ENCODE data around the gene RBMS1. TPM values are rescaled to one million over a fixed set of nuclear protein-coding genes. Genes with fewer than 3 reads are reported as not detected.

The RBMS1 gene
- total RNA-seq, 1 experiment from 2014 or later: 61.9 TPM

GRCh38 chr2:160417745-160418397 lies 75.7 kb downstream of the RBMS1 start:
- DNase-seq: no peak
- no peak for TF ChIP-seq CTCF (IDR thresholded peaks at IDR 0.05; ENCODE audit: unreplicated experiment)
- Mint-ChIP-seq H3K4me1 (ENCODE audit: low read depth, unreplicated experiment) (peaks cover 24% of the 10 kb centered on the region), H3K36me3 (ENCODE audit: insufficient read depth, unreplicated experiment) (no peaks in the 10 kb centered on the region), H3K27ac (ENCODE audit: unreplicated experiment) (no peak overlapping the region), H3K9me3 (ENCODE audit: low read depth, unreplicated experiment) (no peaks in the 10 kb centered on the region), H3K27me3 (ENCODE audit: unreplicated experiment) (no peaks in the 10 kb centered on the region), H3K4me3 (ENCODE audit: low read depth, unreplicated experiment) (no peak overlapping the region)
- BruUV-seq (replicated peaks): no TSS peak
- intact Hi-C loops (cut with micrococcal nuclease; ENCODE audit: unreplicated experiment): loop anchor here (5.0 kb wide), 1 partner anchor 74 kb away; the partner anchor contains the start of gene RBMS1
- CTCF ChIA-PET: interaction anchor here (0.8 kb wide), 1 partner anchor 11 kb away, joined by 3 read pairs; no protein-coding TSS in a partner anchor

GRCh38 chr2:160415991-160416390 lies 77.6 kb downstream of the RBMS1 start:
- Mint-ChIP-seq H3K4me1 (ENCODE audit: low read depth, unreplicated experiment) (peaks cover 36% of the 10 kb centered on the region), H3K36me3 (ENCODE audit: insufficient read depth, unreplicated experiment) (peaks cover 6% of the 10 kb centered on the region), H3K27me3 (ENCODE audit: unreplicated experiment) (no peaks in the 10 kb centered on the region), H3K9me3 (ENCODE audit: low read depth, unreplicated experiment) (no peaks in the 10 kb centered on the region), H3K27ac (ENCODE audit: unreplicated experiment) (no peak overlapping the region), H3K4me3 (ENCODE audit: low read depth, unreplicated experiment) (no peak overlapping the region)
- intact Hi-C loops (cut with micrococcal nuclease; ENCODE audit: unreplicated experiment): loop anchor here (5.0 kb wide), 1 partner anchor 76 kb away; the partner anchor contains the start of gene RBMS1
- BruUV-seq (replicated peaks): no TSS peak
- CTCF ChIA-PET: interaction anchor here (1.3 kb wide), 1 partner anchor 63 kb away, joined by 5 read pairs; no protein-coding TSS in a partner anchor
- DNase-seq: no peak
- no peak for TF ChIP-seq CTCF (IDR thresholded peaks at IDR 0.05; ENCODE audit: unreplicated experiment)

- H3K27ac Mint-ChIP-seq (ENCODE audit: unreplicated experiment): no peak overlapping the region
- H3K4me1 Mint-ChIP-seq (ENCODE audit: low read depth, unreplicated experiment): peaks cover 37% of the 10 kb centered on the region
- no peak for DNase-seq
- peaks cover 35% of the 10 kb centered on the region for H3K36me3 Mint-ChIP-seq (ENCODE audit: insufficient read depth, unreplicated experiment)
- H3K9me3 Mint-ChIP-seq (ENCODE audit: low read depth, unreplicated experiment): no peaks in the 10 kb centered on the region
- no TSS peak for BruUV-seq (replicated peaks)
- H3K27me3 Mint-ChIP-seq (ENCODE audit: unreplicated experiment): no peaks in the 10 kb centered on the region
- intact Hi-C loops (cut with micrococcal nuclease; ENCODE audit: unreplicated experiment): no loop called here
- TF ChIP-seq CTCF (IDR thresholded peaks at IDR 0.05; ENCODE audit: unreplicated experiment): no peak
- H3K4me3 Mint-ChIP-seq (ENCODE audit: low read depth, unreplicated experiment): no peak overlapping the region
- CTCF ChIA-PET: no interaction called here
These were observed 81.7 kb downstream of the RBMS1 start for GRCh38 chr2:160411955-160412354.

GRCh38 chr2:160411167-160411566 lies 82.4 kb downstream of the RBMS1 start:
- no peak overlapping the region for H3K4me3 Mint-ChIP-seq (ENCODE audit: low read depth, unreplicated experiment)
- intact Hi-C loops (cut with micrococcal nuclease; ENCODE audit: unreplicated experiment): no loop called here
- TF ChIP-seq CTCF (IDR thresholded peaks at IDR 0.05; ENCODE audit: unreplicated experiment): no peak
- no peaks in the 10 kb centered on the region for H3K27me3 Mint-ChIP-seq (ENCODE audit: unreplicated experiment)
- BruUV-seq (replicated peaks): no TSS peak
- peak overlapping the region; percentile 57 for H3K27ac Mint-ChIP-seq (ENCODE audit: unreplicated experiment)
- no peaks in the 10 kb centered on the region for H3K9me3 Mint-ChIP-seq (ENCODE audit: low read depth, unreplicated experiment)
- DNase-seq: no peak
- CTCF ChIA-PET: interaction anchor here (0.6 to 1.0 kb wide), 3 partner anchors 18 to 1056 kb away, joined by 3 to 5 read pairs (median 3); no protein-coding TSS in a partner anchor
- peaks cover 43% of the 10 kb centered on the region for H3K36me3 Mint-ChIP-seq (ENCODE audit: insufficient read depth, unreplicated experiment)
- peaks cover 37% of the 10 kb centered on the region for H3K4me1 Mint-ChIP-seq (ENCODE audit: low read depth, unreplicated experiment)

All from Calu3 (cell line).